HTR-8/SVneo (cell line): ENCODE measurements around the gene RBM19.

Experiments
- DNase-seq: peaks from one replicate; pipeline ENCODE4 v3.0.0; 2011; ENCODE audit warnings: low spot score, mixed read lengths; ENCODE audit not compliant: insufficient read length
- FAIRE-seq: peaks from 2 replicates; lab custom pipeline; 2011; peaks lifted over from hg19 to GRCh38; lab: Jason Lieb, UNC

The RBM19 gene

GRCh38 chr12:113934060-113934814 is 31.9 kb downstream of the RBM19 start:
- no peak for DNase-seq
- FAIRE-seq = no peak

- FAIRE-seq (no peak), DNase-seq (no peak)
Measured at GRCh38 chr12:113933201-113933786, 32.8 kb downstream of the RBM19 start.

- no peak for DNase-seq
- no peak for FAIRE-seq
Measured at GRCh38 chr12:113932381-113933196, 33.5 kb downstream of the RBM19 start.

- no peak for FAIRE-seq
- no peak for DNase-seq
Measured at GRCh38 chr12:113931517-113931916, 34.6 kb downstream of the RBM19 start.

GRCh38 chr12:113930249-113930648 is 35.9 kb downstream of the RBM19 start:
- DNase-seq (no peak), FAIRE-seq (no peak)

GRCh38 chr12:113929312-113929989 is 36.7 kb downstream of the RBM19 start:
- FAIRE-seq (no peak), DNase-seq (no peak)

GRCh38 chr12:113926788-113927187 is 39.3 kb downstream of the RBM19 start:
- FAIRE-seq = no peak
- no peak for DNase-seq

- FAIRE-seq (no peak), DNase-seq (no peak)
Measured at GRCh38 chr12:113924341-113924740, 41.8 kb downstream of the RBM19 start.

- FAIRE-seq (no peak), DNase-seq (no peak)
Measured at GRCh38 chr12:113923251-113923650, 42.9 kb downstream of the RBM19 start.

GRCh38 chr12:113921430-113921829 is 44.7 kb downstream of the RBM19 start:
- no peak for DNase-seq
- no peak for FAIRE-seq

GRCh38 chr12:113919791-113920190 is 46.3 kb downstream of the RBM19 start:
- DNase-seq = no peak
- no peak for FAIRE-seq

- FAIRE-seq = no peak
- DNase-seq = no peak
Measured at GRCh38 chr12:113918306-113918705, 47.8 kb downstream of the RBM19 start.

GRCh38 chr12:113917393-113917792 is 48.7 kb downstream of the RBM19 start:
- no peak for DNase-seq

GRCh38 chr12:113914806-113915205 is 51.3 kb downstream of the RBM19 start:
- DNase-seq (no peak), FAIRE-seq (no peak)

More at GRCh38 chr12:113917393-113917792, 48.7 kb downstream of the RBM19 start:
- no peak for FAIRE-seq

GRCh38 chr12:113914176-113914575 is 51.9 kb downstream of the RBM19 start:
- no peak for FAIRE-seq
- DNase-seq = no peak

- FAIRE-seq = no peak
- peak; percentile 77 for DNase-seq
Measured at GRCh38 chr12:113912760-113913329, 53.3 kb downstream of the RBM19 start.

GRCh38 chr12:113911971-113912759 is 54.0 kb downstream of the RBM19 start:
- DNase-seq = no peak
- FAIRE-seq = no peak

GRCh38 chr12:113910751-113911272 is 55.3 kb downstream of the RBM19 start:
- FAIRE-seq (no peak), DNase-seq (no peak)

- FAIRE-seq (no peak), DNase-seq (no peak)
Measured at GRCh38 chr12:113909776-113910420, 56.2 kb downstream of the RBM19 start.
